ENCODE results near the gene LMAN2. TPM values are rescaled to one million over a fixed set of nuclear protein-coding genes. Genes with fewer than 3 reads are reported as not detected.

Gene LMAN2
- total RNA-seq, 1 donor from 2014 or later: 103 TPM

- H3K27me3 Mint-ChIP-seq (ENCODE audit: low read depth, unreplicated experiment): no peaks in the 10 kb centered on the region
- no peak for FAIRE-seq
- Histone ChIP-seq H3K9ac (ENCODE audit: low read length) (no peak overlapping the region), H3K4me2 (ENCODE audit: low read length) (no peak overlapping the region), H3K4me1 (ENCODE audit: insufficient read depth, low read length) (peaks cover 21% of the 10 kb centered on the region), H2AFZ (ENCODE audit: low read depth, low read length) (no peak overlapping the region), H3K27ac (ENCODE audit: low read depth, low read length) (no peak overlapping the region), H3K79me2 (ENCODE audit: insufficient read depth, low read length) (peaks cover 7% of the 10 kb centered on the region), H3K4me3 (ENCODE audit: insufficient read depth, low read depth, low read length) (no peak overlapping the region), H4K20me1 (ENCODE audit: insufficient read depth, low read length) (peaks cover 47% of the 10 kb centered on the region), H3K9me3 (ENCODE audit: insufficient read depth, low read depth, low read length) (no peaks in the 10 kb centered on the region), H3K27me3 (ENCODE audit: insufficient read depth, low read length) (no peaks in the 10 kb centered on the region), H3K36me3 (ENCODE audit: insufficient read depth, low read length) (peaks cover 11% of the 10 kb centered on the region)
- no peak for DNase-seq (ENCODE audit: low read depth)
- no peak overlapping the region for H3K4me3 Mint-ChIP-seq (ENCODE audit: unreplicated experiment)
- TF ChIP-seq CTCF (IDR thresholded peaks at IDR 0.05; ENCODE audit: insufficient read depth, low read depth, low read length) (no peak), EZH2 (IDR thresholded peaks at IDR 0.05; ENCODE audit: insufficient read depth, low read length) (no peak)
- H3K4me1 Mint-ChIP-seq (ENCODE audit: low read depth, unreplicated experiment): peaks cover 14% of the 10 kb centered on the region
- H3K27ac Mint-ChIP-seq (ENCODE audit: unreplicated experiment): no peak overlapping the region
- H3K36me3 Mint-ChIP-seq (ENCODE audit: low read depth, unreplicated experiment): peaks cover 19% of the 10 kb centered on the region
- H3K9me3 Mint-ChIP-seq (ENCODE audit: unreplicated experiment): no peaks in the 10 kb centered on the region
These were observed 21.6 kb downstream of the LMAN2 start for GRCh38 chr5:177329883-177330282.

GRCh38 chr5:177328545-177329231 lies 22.8 kb downstream of the LMAN2 start:
- peaks cover 21% of the 10 kb centered on the region for H3K4me1 ChIP-seq (ENCODE audit: insufficient read depth, low read length)
- no peak overlapping the region for H2AFZ ChIP-seq (ENCODE audit: low read depth, low read length)
- DNase-seq (ENCODE audit: low read depth) (no peak), FAIRE-seq (no peak)
- no peaks in the 10 kb centered on the region for H3K9me3 Mint-ChIP-seq (ENCODE audit: unreplicated experiment)
- H3K79me2 ChIP-seq (ENCODE audit: insufficient read depth, low read length): peaks cover 7% of the 10 kb centered on the region
- no peaks in the 10 kb centered on the region for H3K27me3 ChIP-seq (ENCODE audit: insufficient read depth, low read length)
- H3K9ac ChIP-seq (ENCODE audit: low read length): peak overlapping the region; percentile 27
- peaks cover 6% of the 10 kb centered on the region for H3K36me3 ChIP-seq (ENCODE audit: insufficient read depth, low read length)
- TF ChIP-seq EZH2 (IDR thresholded peaks at IDR 0.05; ENCODE audit: insufficient read depth, low read length): no peak
- no peak for TF ChIP-seq CTCF (IDR thresholded peaks at IDR 0.05; ENCODE audit: insufficient read depth, low read depth, low read length)
- peaks cover 16% of the 10 kb centered on the region for H3K36me3 Mint-ChIP-seq (ENCODE audit: low read depth, unreplicated experiment)
- H3K4me2 ChIP-seq (ENCODE audit: low read length): peak overlapping the region; percentile 79
- no peak overlapping the region for H3K27ac ChIP-seq (ENCODE audit: low read depth, low read length)
- no peaks in the 10 kb centered on the region for H3K27me3 Mint-ChIP-seq (ENCODE audit: low read depth, unreplicated experiment)
- H3K9me3 ChIP-seq (ENCODE audit: insufficient read depth, low read depth, low read length): no peaks in the 10 kb centered on the region
- peaks cover 43% of the 10 kb centered on the region for H4K20me1 ChIP-seq (ENCODE audit: insufficient read depth, low read length)
- H3K4me3 Mint-ChIP-seq (ENCODE audit: unreplicated experiment): no peak overlapping the region
- peaks cover 14% of the 10 kb centered on the region for H3K4me1 Mint-ChIP-seq (ENCODE audit: low read depth, unreplicated experiment)
- H3K4me3 ChIP-seq (ENCODE audit: insufficient read depth, low read depth, low read length): no peak overlapping the region
- no peak overlapping the region for H3K27ac Mint-ChIP-seq (ENCODE audit: unreplicated experiment)

Data from astrocyte (in vitro differentiated cells and primary cell).